ENCODE results near the gene GPATCH2L. TPM values are rescaled to one million over a fixed set of nuclear protein-coding genes. Genes with fewer than 3 reads are reported as not detected.

Gene GPATCH2L
- 48.4 and 51.7 TPM in 2 replicates for total RNA-seq

DNA sequence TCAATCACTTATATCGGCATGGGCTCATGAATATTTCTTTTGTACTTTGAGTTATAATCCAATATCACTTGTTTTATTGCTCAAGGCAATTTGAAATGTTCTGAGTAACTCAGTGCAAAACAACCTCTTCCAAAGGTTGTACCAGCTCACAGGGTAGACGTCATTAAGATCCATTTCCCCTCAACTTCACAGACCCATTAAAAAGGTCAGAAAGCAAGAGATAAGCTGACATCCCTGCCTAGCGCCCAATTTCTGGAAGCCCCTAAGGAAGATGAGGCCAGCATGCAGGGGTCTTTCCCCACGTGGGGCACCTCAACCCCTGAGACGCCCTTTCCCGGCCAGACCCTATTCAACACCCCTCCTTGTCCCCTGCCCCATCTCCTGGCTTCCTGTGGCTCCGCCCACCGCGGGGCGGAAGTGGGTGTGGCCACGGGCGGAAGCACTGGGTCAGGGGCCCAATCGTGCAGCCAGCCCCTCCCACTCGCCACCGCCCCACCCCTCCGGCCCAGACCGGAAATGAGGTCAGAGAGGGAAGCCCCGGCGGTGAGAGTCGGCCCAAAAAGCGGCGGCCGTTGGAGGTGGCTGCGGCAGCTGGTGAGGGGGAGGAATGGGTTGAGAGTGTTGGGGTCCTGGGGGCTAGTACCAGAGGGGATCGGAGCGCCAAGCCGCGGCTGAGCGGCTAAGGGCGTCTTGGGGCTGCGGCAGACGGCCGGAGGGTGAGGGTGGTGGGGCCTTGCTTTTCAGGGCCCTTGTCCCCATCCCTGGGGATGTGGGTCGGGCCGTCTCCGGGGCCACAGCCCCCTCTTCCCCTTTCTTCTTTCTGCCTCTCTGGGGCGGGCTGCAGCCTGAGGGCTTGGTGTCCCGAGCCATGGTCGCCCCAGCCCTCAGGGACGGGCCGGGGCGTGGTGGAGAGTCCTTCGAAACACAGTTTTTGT lies at the start of gene GPATCH2L:
Gene GPATCH2L, plus strand, starts transcription at position 525 of the 935 bp plus-strand sequence. CDS start 2,442 bp downstream, outside the sequence.

Other genes starting within 250 kb of the GPATCH2L start
- gene TGFB3, start 169.9 kb upstream of the GPATCH2L start, total RNA-seq: 12.3 and 12.7 TPM in 2 replicates
- 33.2 and 34.1 TPM in 2 replicates for gene IFT43, start 166.2 kb upstream of the GPATCH2L start, total RNA-seq
- under 0.01 and 0.06 TPM in 2 replicates for gene ESRRB, start 224.2 kb downstream of the GPATCH2L start, total RNA-seq